Astrocyte (in vitro differentiated cells and primary cell): ENCODE measurements around the gene INPP4A.

ENCODE experiments used
- CTCF ChIP-seq: IDR thresholded peaks from 2 replicates; pipeline ENCODE4 v1.5.1; 2011; ENCODE audit warnings: low read depth, mild to moderate bottlenecking, inconsistent platforms, low read length, moderate library complexity; ENCODE audit not compliant: insufficient read depth
- EZH2 ChIP-seq: IDR thresholded peaks from 2 replicates; pipeline ENCODE4 v1.6.1; 2012; ENCODE audit warnings: mild to moderate bottlenecking, low read length, inconsistent platforms; ENCODE audit not compliant: insufficient read depth

- TF ChIP-seq CTCF (no peak), EZH2 (no peak)
These were observed 67.3 kb downstream of the INPP4A start for GRCh38 chr2:98511981-98512380.
